Measurements from ENCODE around the gene EIF4A3.

EIF4A3 gene

DNA sequence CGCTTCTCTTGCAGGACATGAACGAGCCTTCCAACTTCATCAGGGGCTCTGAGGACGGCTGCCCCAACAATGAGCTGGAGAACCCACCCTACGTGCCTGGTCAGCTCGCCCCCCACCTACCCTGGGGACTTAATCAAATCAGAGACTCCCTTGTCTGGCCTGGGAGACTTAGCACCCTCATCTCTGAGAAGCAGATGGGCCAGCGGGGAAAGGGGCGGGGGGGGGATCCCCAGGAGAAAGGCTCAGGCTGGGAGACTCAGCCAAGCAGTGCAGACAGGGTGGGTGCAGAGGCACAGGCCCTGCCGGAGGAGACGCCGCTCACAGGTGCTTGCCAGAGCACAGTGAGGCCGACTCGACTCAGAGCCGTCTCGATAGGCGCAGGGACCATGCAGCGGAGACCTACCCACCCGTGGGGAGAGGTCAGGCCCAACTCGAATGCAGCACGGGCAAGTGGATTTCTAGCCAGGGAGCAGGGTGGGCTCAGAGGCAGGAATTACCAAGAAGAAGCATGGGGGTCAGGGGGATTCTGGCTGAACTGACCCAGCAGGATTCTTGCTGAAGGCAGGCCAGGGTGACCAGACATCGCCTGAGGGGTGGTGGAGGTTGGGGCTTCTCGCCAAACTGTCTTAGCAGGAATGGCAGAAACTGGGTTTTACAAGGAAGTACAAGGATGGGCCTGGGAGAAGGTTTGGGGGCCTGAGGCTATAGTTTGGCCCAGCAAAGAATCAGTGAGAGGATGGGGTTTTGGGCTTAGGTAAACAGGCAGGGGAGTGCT, 35.8 kb downstream of the EIF4A3 start:
- DNase-seq: no peak

DNA sequence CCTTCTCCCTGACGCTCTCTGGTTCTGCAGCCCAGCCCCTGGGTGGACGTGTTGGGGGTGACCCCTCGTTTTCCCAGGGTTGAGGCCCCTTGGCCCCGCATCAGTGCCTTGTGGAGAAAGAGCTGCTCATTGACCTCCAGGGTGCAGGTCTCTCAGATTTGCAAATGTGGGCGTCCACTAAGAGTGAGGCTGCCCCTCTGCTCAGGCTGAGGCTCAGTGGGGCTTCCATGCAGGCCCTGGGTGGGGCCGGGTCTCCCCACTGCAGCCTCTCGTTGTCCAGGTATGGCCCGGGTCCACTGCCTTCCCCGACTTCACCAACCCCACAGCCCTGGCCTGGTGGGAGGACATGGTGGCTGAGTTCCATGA, 36.5 kb downstream of the EIF4A3 start:
- DNase-seq: no peak

- DNase-seq: no peak
These were observed 37.0 kb downstream of the EIF4A3 start for GRCh38 chr17:80109713-80110446.

DNA sequence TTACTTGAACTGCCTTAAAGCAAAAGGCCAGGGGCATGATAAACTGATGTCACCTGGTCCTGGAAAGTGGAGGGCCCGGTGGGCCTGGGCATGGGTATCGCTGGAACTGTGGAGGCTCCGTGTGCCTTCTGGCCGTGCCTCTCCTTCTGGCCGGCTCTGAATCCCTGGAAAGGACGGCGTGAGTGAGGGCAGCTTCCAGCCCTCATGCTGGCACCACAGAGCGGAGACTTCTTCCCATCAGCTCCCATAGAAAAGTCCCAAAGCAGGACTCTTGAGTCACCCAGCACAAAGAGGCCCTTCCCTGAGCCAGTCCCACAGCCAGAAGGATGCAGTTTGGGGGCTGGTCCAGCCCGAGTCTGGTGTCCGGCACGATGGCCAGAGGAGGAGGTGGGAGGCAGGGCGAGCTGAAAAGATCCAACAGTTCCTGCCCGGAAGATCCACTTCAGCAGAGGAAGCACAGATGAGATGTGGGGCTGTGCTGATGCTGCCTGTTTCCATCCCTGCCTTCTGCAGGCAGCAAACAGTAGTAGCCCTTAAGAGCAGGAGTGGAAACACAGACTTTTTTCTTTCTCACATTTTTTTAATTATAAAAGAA, 37.8 kb downstream of the EIF4A3 start:
- no peak for DNase-seq

- no peak for DNase-seq
These were observed 38.6 kb downstream of the EIF4A3 start for GRCh38 chr17:80108036-80108971.

GRCh38 chr17:80107231-80108021, 39.5 kb downstream of the EIF4A3 start:
- DNase-seq: no peak

- no peak for DNase-seq
These were observed 40.2 kb downstream of the EIF4A3 start for GRCh38 chr17:80106751-80107150.

DNA sequence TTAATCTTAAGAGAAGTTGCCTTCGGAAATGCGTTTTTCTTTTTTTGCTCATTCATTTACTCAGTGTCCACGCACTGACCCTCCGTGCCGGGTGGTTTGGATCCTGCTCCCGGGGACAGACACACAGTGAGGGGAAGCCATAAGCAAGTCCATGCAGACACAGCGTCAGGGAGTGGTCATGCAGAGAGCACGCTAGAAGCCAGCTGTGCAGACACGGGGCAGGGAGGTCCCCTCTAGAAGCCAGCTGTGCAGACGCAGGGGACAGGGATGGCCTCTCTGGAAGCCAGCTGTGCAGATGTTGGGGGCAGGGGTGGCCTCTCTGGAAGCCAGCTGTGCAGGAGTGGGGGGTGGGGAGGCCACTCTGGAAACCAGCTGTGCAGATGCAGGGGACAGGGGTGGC, 40.8 kb downstream of the EIF4A3 start:
- DNase-seq: no peak

DNA sequence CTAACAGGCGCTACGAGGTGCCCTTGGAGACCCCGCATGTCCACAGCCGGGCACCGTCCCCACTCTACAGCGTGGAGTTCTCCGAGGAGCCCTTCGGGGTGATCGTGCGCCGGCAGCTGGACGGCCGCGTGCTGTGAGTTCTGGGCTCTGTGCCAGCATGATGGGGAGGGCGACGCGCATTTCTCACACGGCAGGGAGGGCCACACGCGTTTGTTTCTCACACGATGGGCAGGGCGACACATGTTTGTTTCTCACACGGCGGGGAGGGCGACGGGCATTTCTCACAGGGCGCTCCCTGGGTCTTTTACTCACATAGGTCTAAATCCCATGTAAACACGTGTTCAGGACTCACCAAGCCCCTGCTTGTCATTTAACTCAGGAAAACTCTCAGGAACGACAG, 41.2 kb downstream of the EIF4A3 start:
- no peak for DNase-seq

DNA sequence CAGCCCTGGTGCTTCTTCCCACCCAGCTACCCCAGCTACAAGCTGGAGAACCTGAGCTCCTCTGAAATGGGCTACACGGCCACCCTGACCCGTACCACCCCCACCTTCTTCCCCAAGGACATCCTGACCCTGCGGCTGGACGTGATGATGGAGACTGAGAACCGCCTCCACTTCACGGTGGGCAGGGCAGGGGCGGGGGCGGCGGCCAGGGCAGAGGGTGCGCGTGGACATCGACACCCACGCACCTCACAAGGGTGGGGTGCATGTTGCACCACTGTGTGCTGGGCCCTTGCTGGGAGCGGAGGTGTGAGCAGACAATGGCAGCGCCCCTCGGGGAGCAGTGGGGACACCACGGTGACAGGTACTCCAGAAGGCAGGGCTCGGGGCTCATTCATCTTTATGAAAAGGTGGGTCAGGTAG, 42.0 kb downstream of the EIF4A3 start:
- DNase-seq: no peak

DNA sequence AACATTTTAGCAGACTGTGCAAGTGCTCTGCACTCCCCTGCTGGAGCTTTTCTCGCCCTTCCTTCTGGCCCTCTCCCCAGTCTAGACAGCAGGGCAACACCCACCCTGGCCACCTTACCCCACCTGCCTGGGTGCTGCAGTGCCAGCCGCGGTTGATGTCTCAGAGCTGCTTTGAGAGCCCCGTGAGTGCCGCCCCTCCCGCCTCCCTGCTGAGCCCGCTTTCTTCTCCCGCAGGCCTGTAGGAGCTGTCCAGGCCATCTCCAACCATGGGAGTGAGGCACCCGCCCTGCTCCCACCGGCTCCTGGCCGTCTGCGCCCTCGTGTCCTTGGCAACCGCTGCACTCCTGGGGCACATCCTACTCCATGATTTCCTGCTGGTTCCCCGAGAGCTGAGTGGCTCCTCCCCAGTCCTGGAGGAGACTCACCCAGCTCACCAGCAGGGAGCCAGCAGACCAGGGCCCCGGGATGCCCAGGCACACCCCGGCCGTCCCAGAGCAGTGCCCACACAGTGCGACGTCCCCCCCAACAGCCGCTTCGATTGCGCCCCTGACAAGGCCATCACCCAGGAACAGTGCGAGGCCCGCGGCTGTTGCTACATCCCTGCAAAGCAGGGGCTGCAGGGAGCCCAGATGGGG, 42.5 kb downstream of the EIF4A3 start:
- DNase-seq: peak; percentile 61

GRCh38 chr17:80103449-80104085, 43.4 kb downstream of the EIF4A3 start:
- no peak for DNase-seq

GRCh38 chr17:80102664-80103448, 44.1 kb downstream of the EIF4A3 start:
- DNase-seq: no peak

GRCh38 chr17:80101946-80102663, 44.8 kb downstream of the EIF4A3 start:
- DNase-seq: no peak

DNA sequence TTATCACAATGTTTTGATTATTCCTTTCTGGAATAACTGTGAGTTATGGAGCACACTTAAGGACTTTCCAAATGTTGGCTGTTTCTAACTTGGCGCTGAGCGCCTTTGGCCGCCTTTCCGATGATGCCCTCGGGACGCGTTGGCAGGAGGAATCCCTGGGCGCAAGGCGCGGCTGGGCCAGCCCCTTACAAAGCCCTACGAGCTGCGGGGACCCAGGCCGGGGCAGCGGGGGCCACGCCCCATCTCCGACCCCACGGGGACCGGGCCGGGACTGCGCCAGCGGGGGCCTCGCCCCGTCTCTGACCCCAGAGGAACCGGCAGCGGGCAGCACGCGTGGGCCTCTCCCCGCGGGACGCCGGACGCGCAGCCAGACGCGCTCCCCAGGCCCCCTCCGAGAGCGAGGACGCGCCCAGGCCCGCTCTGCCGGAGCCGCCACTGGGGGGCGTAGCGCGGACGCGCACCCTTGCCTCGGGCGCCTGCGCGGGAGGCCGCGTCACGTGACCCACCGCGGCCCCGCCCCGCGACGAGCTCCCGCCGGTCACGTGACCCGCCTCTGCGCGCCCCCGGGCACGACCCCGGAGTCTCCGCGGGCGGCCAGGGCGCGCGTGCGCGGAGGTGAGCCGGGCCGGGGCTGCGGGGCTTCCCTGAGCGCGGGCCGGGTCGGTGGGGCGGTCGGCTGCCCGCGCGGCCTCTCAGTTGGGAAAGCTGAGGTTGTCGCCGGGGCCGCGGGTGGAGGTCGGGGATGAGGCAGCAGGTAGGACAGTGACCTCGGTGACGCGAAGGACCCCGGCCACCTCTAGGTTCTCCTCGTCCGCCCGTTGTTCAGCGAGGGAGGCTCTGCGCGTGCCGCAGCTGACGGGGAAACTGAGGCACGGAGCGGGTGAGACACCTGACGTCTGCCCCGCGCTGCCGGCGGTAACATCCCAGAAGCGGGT, 45.6 kb downstream of the EIF4A3 start, which contains the start of gene GAA:
Gene GAA, plus strand, starts transcription at position 571 of the 935 bp plus-strand sequence. CDS start 3,006 bp downstream, outside the sequence.
- peak; percentile 44 for DNase-seq

DNA sequence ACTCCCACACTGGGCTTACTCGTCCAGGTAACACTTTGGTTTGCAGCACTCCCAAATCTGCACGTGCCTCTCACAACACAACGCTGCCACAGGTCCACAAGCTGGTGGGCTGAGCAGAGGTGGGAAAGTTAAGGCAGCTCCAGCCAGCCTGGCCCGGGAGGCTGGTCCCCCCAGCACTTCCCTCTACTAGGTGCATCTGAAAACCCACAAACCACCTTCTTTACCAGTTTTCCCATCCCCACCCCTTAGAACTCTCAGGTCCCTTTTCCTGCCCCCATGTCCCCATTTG, 46.9 kb downstream of the EIF4A3 start:
- no peak for DNase-seq

- no peak for DNase-seq
These were observed 47.5 kb downstream of the EIF4A3 start for GRCh38 chr17:80099291-80100034.
